Stimulated activated CD4-positive, alpha-beta T cell treated with anti-CD3 and anti-CD28 coated beads, Interleukin-12 subunit alpha, Interleukin-12 subunit beta, amount 100 ng/mL, for 4 hours (primary cell): ENCODE data around the gene BMPR2.
"Not testable (repeated sequence)": the region's sequence is repeated elsewhere in the genome, so short reads cannot be mapped to it uniquely, and the experiment has no call there.

Source experiments
- DNase-seq: peaks from one replicate; pipeline ENCODE4 v3.0.0-alpha.2; 2020

BMPR2 gene

GRCh38 chr2:202545523-202545922 lies 169.4 kb downstream of the BMPR2 start:
- no peak for DNase-seq

GRCh38 chr2:202545931-202546330 lies 169.8 kb downstream of the BMPR2 start:
- no peak for DNase-seq

- DNase-seq: not testable (repeated sequence)
Observed at GRCh38 chr2:202546499-202547141, 170.5 kb downstream of the BMPR2 start.

GRCh38 chr2:202548240-202548639 lies 172.1 kb downstream of the BMPR2 start:
- no peak for DNase-seq

GRCh38 chr2:202551000-202551399 lies 174.9 kb downstream of the BMPR2 start:
- DNase-seq: not testable (repeated sequence)

DNA sequence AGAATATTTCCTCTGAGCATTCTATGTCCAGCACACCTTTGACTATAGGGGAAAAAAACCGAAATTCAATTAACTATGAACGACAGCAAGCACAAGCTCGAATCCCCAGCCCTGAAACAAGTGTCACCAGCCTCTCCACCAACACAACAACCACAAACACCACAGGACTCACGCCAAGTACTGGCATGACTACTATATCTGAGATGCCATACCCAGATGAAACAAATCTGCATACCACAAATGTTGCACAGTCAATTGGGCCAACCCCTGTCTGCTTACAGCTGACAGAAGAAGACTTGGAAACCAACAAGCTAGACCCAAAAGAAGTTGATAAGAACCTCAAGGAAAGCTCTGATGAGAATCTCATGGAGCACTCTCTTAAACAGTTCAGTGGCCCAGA lies 179.2 kb downstream of the BMPR2 start:
- no peak for DNase-seq

DNA sequence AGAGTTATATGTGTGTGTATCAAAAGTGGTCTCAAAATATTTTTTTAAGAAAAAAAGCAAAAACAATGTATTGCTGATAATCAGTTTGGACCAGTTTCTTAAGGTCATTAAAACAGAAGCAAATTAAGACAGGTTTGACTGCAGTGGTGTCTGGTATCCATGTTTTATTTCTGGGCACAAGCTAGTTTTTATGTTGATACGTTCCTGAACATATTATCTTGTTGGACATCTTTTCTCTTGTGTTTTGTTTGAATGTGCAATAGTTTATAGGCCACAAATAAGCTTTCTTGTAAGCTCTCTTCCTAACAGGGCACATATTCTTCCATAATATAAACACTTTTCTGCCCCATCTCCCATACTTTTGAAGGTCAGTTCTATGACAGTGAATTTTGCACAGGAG lies 184.1 kb downstream of the BMPR2 start:
- DNase-seq: no peak

GRCh38 chr2:202564226-202564625 lies 188.1 kb downstream of the BMPR2 start:
- DNase-seq: no peak

DNA sequence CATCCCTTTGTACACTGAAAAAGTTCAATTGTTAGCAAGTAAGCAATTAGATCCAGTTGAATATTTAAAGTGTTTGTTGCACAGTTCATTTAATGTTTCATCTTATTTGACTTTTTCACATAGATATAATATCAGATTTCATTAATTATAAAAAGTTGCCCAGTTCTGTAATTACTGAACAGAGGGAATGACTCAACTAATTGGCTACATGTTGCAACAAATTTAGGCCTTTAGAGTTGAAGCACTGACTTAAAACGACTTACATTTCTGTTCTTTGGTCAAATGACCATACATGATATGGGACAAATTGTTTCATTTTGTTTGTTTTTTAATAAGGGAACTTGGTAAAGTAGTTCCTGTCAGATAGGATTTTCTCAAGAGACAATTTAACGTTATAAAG lies 190.2 kb downstream of the BMPR2 start:
- no peak for DNase-seq

DNA sequence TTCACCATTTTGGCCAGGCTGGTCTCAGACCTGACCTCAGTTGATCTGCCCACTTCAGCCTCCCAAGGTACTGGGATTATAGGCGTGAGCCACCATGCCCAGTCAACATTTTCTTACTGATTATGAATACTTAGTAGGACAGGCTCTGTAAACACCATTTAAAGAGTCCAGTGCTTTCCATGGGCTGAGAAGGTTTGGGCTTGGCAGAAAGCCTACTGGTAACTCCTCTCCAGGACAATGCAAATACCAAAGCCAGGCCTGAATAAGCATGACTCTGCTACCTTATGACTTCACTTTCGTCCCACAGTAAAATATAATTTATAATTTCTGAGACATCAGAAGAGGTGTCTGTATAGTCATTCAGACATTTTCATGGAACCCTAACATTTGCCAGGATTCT lies 198.4 kb downstream of the BMPR2 start:
- DNase-seq: no peak

GRCh38 chr2:202575194-202575593 lies 199.1 kb downstream of the BMPR2 start:
- not testable (repeated sequence) for DNase-seq

DNA sequence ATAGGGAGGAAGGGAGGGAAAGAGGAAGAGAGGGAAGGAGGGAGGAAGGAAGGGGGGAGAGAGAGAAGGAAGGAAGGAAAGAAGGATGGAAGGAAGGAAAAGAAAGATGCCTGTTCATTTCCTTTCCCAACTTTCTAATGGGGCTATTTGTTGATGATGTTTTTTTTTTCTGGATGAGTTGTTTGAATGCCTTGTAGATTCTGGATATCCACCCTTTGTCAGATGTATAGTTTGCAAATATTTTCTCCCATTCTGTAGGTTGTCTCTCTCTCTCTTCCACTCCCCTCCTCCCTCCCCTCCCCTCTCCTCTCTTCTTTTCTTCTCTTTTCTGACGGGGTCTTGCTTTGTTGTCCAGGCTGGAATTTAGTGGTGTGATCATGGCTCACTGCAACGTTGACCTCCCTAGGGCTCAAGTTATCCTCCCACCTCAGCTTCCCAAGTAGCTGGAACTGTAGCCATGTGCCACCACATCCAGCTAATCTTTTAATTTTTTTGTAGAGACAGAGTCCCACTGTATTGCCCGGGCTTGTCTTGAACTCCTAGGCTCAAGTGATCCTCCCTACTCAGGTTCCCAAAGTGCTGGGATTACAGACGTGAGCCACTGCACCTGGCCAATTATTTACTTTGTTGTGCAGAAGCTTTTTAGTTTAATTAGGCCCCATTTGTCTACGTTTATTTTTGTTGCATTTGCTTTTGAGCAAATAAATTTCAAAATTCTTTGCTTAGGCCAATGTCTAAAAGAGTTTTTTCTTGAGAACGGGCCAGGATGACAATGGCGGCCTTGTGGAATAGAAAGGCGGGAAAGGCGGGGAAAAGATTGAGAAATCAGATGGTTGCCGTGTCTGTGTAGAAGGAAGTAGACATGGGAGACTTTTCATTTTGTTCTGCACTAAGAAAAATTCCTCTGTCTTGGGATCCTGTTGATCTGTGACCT lies 201.4 kb downstream of the BMPR2 start:
- DNase-seq: no peak

GRCh38 chr2:202582846-202583245 lies 206.7 kb downstream of the BMPR2 start:
- DNase-seq: not testable (repeated sequence)

GRCh38 chr2:202583709-202584219 lies 207.6 kb downstream of the BMPR2 start:
- no peak for DNase-seq

DNA sequence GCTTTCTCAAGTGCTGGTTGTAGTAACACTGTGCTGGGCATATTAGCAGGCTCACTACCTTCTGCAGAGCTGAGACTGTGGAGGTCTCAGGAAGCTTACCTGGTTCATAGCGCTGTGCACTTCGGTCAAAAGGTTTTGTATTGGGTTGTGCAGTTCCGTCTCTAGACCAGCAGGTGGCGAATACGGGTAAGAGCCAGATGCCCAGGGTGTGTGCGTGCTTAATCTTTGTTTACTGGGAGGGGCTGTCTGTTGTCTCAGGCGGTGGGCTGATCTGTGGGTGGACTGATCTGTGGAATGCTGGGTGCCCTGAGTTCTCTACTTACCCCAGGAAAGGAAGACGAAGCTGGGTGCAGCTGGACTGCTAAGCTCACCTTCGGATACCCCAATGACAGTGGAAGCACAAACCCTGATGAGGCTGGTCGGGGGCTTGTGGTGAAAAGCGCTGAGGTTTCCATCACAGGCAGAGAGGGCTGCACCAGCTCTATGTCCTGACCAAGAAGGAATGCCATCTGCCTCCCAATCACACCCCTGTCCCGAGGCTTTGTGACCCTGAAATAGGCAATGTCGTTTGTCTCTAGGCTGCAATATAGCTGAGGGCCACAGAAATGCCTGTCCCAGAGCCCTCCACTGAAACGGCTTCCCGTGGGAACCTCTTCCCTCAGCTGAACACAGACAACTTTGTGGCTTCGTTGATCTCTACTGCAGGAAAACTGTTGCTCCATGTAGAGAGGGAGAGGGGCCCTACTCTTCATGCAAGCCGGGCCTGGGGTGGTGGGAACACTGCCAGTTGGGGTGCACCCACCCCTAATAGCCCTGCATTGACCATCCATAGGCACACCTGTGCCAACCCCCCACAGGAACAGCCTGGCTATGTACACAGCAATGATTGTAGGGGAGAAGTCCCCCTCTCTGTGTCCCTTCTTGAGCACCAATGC lies 212.8 kb downstream of the BMPR2 start:
- DNase-seq: peak; percentile 47

GRCh38 chr2:202589582-202589949 lies 213.4 kb downstream of the BMPR2 start:
- DNase-seq: no peak

DNA sequence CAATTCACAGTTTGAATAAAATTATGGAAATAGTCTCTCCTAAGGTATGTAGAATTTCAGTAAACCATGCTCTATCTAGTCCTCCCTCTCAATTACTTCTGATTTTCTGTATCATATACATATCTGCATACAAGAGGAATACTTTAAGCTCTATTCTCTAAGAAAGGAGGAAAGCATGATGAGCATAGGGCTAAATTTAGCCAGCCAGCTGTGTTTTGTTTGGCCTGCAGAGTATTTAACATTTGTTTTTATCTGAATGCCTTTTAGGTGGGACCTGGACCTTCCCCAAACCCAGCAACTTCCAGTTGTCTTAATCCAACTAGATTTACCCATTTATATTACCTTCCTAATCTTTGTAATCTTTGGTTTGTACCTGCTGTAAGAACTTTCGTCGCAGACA lies 216.4 kb downstream of the BMPR2 start:
- DNase-seq: no peak

GRCh38 chr2:202599105-202599504 lies 223.0 kb downstream of the BMPR2 start:
- DNase-seq: no peak

DNA sequence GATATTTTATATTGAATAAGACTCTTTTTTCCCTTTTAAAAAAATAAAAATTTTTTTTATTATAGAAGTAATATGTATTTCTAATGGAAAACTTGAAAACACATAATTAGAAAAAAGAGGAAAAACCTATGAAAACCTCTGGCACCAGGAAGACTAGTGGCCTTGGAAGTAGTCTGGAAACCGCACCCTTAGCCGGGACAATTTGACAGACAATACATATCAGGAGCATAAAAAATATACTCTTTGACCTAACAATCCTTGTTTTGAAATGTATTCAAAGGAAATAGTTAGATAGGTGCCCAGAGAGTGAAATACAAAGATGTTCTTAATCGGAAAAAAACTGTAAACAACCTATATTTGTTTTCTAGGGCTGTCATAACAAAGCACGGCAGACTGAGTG lies 223.8 kb downstream of the BMPR2 start:
- DNase-seq: no peak

GRCh38 chr2:202604699-202605098 lies 228.6 kb downstream of the BMPR2 start:
- DNase-seq: no peak

DNA sequence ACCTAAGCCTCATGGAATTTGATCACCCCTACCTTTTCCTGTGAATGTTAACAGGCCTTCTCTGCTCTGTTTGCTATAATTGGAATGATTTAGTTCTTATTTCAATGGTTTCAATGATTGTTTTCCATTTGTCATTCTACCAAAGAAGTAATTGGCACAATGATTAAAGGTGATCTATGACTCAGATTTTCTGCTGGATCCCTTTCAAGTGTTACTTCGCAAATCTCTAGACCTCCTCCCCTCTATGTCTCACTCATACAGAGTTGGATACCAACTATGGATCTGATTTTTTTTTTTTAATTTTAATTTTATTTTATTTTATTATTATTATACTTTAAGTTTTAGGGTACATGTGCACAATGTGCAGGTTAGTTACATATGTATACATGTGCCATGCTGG lies 229.0 kb downstream of the BMPR2 start:
- no peak for DNase-seq

- DNase-seq: no peak
Observed at GRCh38 chr2:202608142-202608852, 232.2 kb downstream of the BMPR2 start.
